SU-DHL-6 (cell line): ENCODE data around the gene TULP3.

ENCODE experiments used
- H2AFZ ChIP-seq: fragments of 200-600 bp; sonication (generic); 2 replicates; pipeline ENCODE4 v1.6.1; 2014; ENCODE audit warnings: low read depth, mild to moderate bottlenecking, moderate library complexity, mixed read lengths, antibody characterized with exemption, low read length; ENCODE audit not compliant: severe bottlenecking
- H3F3A ChIP-seq: fragments of 200-600 bp; shearing (Covaris generic); 2 replicates; pipeline ENCODE4 v1.6.0; 2016; ENCODE audit warnings: antibody characterized with exemption, mild to moderate bottlenecking; ENCODE audit not compliant: insufficient read depth
- H3K27ac ChIP-seq: fragments of 200-600 bp; sonication (generic); 2 replicates; pipeline ENCODE4 v1.5.1; 2016; ENCODE audit warnings: low read depth, mild to moderate bottlenecking, low read length, moderate library complexity, mixed read lengths
- H3K27me3 ChIP-seq: fragments of 200-600 bp; sonication (generic), shearing (Covaris generic); 2 replicates; pipeline ENCODE4 v1.6.0; 2014; ENCODE audit warnings: mild to moderate bottlenecking, low read length
- H3K36me3 ChIP-seq: fragments of 200-600 bp; sonication (generic); 2 replicates; pipeline ENCODE4 v1.6.1; 2014; ENCODE audit warnings: mild to moderate bottlenecking, low read length, mixed read lengths
- H3K4me2 ChIP-seq: fragments of 300-600, 200-600 bp; shearing (Covaris generic), sonication (generic); 2 replicates; pipeline ENCODE4 v1.6.0; 2014; ENCODE audit warnings: low read length, low read depth, mild to moderate bottlenecking; ENCODE audit not compliant: poor library complexity, severe bottlenecking
- H3K4me3 ChIP-seq: fragments of 200-600 bp; sonication (generic); 2 replicates; pipeline ENCODE4 v1.5.1; 2014; ENCODE audit warnings: antibody characterized with exemption, low read length, mild to moderate bottlenecking, mixed read lengths; ENCODE audit not compliant: insufficient read depth, poor library complexity, severe bottlenecking
- H3K79me2 ChIP-seq: fragments of 200-600 bp; sonication (generic); 2 replicates; pipeline ENCODE4 v1.6.1; 2014; ENCODE audit warnings: mild to moderate bottlenecking, low read length, moderate library complexity; ENCODE audit not compliant: insufficient read depth
- H3K9ac ChIP-seq: fragments of 200-600 bp; sonication (generic); 2 replicates; pipeline ENCODE4 v1.7.0; 2014; ENCODE audit warnings: mild to moderate bottlenecking, low read length
- H3K9me2 ChIP-seq: fragments of 200-600 bp; sonication (generic); replicated peaks from 2 replicates; pipeline ENCODE4 v1.6.1; 2014; ENCODE audit warnings: low read length; ENCODE audit not compliant: insufficient read depth
- H3K9me3 ChIP-seq: fragments of 200-600 bp; sonication (generic); 2 replicates; pipeline ENCODE4 v1.6.1; 2014; ENCODE audit warnings: low read length, mixed read lengths; ENCODE audit not compliant: insufficient read depth
- H4K20me1 ChIP-seq: fragments of 200-600 bp; sonication (generic); 2 replicates; pipeline ENCODE4 v1.6.1; 2014; ENCODE audit warnings: low read depth, mild to moderate bottlenecking, antibody characterized with exemption, low read length, moderate library complexity, mixed read lengths
- EZH2phosphoT487 ChIP-seq: fragments of 200-600 bp; sonication (generic), shearing (Covaris generic); conservative IDR thresholded peaks from 2 replicates; pipeline ENCODE4 v1.6.1; 2018; ENCODE audit warnings: mild to moderate bottlenecking, antibody characterized with exemption, low read length, moderate library complexity, mixed read lengths
- TF ChIP-seq, protein P1 (sequence below): fragments of 200-600 bp; sonication (generic); IDR thresholded peaks from one replicate; pipeline ENCODE4 v1.5.1; 2017; ENCODE audit warnings: antibody characterized with exemption, mild to moderate bottlenecking, low read length, moderate library complexity; ENCODE audit not compliant: insufficient read depth, poor library complexity, severe bottlenecking

The TULP3 gene

DNA sequence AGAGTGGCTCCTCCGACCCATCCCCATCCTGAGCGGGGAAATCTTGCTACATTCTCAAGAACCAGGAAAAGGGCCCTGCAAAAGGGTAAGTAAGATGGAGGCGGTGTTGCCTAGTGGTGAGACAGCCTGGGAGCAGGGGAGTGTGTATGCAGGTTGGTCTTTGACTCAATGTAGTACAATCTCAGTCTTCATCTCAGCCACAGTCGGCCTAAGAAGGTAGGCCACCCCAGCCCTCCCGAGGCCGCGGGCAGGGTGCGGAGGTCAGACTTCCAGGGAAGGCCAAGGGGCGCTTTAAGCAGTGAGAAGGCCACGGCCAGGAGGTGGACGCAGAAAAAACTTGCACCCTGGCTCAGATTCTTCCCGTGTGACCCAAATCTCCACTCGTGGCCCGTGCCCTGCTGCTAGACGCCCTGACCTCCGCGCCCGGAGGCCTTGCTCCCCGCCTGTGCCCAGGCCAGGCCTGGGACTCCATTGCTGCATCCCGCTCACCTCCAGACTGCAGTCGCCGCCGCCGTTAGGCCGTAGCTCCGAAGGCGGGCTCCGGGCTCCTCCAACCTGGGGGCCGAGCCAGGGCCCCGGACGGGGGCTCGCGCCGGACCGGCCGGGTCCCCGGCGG is 14.2 kb upstream of the TULP3 start:
- peak overlapping the region; percentile 74 for H3K4me3 ChIP-seq
- H3K4me2 ChIP-seq: peak overlapping the region; percentile 100
- H3K79me2 ChIP-seq: peaks cover 83% of the 10 kb centered on the region
- no peak for TF ChIP-seq EZH2phosphoT487
- TF ChIP-seq, protein P1, sequence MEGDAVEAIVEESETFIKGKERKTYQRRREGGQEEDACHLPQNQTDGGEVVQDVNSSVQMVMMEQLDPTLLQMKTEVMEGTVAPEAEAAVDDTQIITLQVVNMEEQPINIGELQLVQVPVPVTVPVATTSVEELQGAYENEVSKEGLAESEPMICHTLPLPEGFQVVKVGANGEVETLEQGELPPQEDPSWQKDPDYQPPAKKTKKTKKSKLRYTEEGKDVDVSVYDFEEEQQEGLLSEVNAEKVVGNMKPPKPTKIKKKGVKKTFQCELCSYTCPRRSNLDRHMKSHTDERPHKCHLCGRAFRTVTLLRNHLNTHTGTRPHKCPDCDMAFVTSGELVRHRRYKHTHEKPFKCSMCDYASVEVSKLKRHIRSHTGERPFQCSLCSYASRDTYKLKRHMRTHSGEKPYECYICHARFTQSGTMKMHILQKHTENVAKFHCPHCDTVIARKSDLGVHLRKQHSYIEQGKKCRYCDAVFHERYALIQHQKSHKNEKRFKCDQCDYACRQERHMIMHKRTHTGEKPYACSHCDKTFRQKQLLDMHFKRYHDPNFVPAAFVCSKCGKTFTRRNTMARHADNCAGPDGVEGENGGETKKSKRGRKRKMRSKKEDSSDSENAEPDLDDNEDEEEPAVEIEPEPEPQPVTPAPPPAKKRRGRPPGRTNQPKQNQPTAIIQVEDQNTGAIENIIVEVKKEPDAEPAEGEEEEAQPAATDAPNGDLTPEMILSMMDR: no peak
- no peaks in the 10 kb centered on the region for H3F3A ChIP-seq
- no peaks in the 10 kb centered on the region for H4K20me1 ChIP-seq
- H3K27me3 ChIP-seq: no peaks in the 10 kb centered on the region
- no peaks in the 10 kb centered on the region for H3K9me2 ChIP-seq
- H2AFZ ChIP-seq: peak overlapping the region; percentile 17
- peak overlapping the region; percentile 94 for H3K9ac ChIP-seq
- H3K9me3 ChIP-seq: no peaks in the 10 kb centered on the region
- H3K36me3 ChIP-seq: peaks cover 16% of the 10 kb centered on the region
- peak overlapping the region; percentile 74 for H3K27ac ChIP-seq

DNA sequence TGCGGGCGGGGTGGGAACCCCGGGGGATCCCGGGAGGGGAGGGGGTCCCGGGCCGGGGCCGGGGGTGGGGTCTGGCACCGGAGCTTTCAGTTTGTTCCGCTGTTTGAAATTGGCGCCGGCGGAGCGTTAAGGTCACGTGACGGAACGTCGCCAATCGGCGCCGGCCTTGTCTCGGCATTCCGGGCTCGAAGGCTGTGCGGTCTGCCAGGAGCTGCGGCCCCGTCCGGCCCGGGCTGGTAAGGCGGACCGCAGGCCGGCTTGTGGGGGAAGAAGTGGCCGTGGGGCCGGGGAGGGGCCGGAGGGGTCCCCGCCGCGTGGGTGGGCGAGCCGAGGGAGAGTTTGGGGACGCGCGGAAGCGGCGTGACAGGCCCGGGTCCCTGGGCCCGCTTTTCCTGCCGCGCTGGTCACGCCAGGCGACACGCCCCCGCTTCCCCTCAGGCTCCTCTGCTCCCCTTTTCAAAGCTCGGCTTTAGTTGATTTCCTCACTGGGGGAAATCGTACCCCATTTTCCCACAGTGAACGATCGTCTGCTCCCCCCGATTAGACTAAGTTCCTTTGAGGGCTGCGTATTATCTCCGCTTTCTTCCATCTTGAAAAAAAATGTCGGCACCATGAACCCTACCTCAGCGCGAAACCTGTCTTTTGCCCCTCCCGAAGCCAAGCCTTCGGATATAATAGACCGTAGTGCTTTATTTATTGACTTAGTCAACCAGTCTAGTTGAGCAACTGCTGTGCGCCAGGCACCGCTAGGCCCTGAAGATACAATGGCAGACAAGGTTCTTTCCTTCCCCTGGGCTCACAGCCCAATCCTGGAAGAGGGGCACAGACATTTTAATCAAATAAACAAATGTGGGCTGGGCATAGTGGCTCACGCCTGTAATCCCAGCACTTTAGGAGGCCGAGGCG is 13.4 kb upstream of the TULP3 start, which contains the start of the genes FOXM1 and RHNO1:
TSS of gene FOXM1 (minus strand) at position 128 of the 906 bp plus-strand sequence. CDS start 2,696 bp downstream, outside the sequence.
TSS of gene RHNO1 (plus strand) at position 177 of the 906 bp plus-strand sequence. CDS start 8,144 bp downstream, outside the sequence.
- TF ChIP-seq, protein P1: no peak
- no peak for TF ChIP-seq EZH2phosphoT487
- peak within 1 kb of the TSS; percentile 100 for H3K4me2 ChIP-seq
- H3K9ac ChIP-seq: peak within 1 kb of the TSS; percentile 94
- peak within 1 kb of the TSS; percentile 74 for H3K4me3 ChIP-seq
- no peaks in the 10 kb centered on the region for H3K9me2 ChIP-seq
- no peaks in the 10 kb centered on the region; the same call in 1 of the 2 replicates for H4K20me1 ChIP-seq
- peak within 1 kb of the TSS; percentile 74 for H3K27ac ChIP-seq
- H2AFZ ChIP-seq: peak within 1 kb of the TSS; percentile 17
- H3K27me3 ChIP-seq: no peaks in the 10 kb centered on the region
- H3F3A ChIP-seq: no peaks in the 10 kb centered on the region
- H3K79me2 ChIP-seq: peaks cover 88% of the 10 kb centered on the region
- peaks cover 16% of the 10 kb centered on the region; the same call in 1 of the 2 replicates for H3K36me3 ChIP-seq
- no peaks in the 10 kb centered on the region for H3K9me3 ChIP-seq

DNA sequence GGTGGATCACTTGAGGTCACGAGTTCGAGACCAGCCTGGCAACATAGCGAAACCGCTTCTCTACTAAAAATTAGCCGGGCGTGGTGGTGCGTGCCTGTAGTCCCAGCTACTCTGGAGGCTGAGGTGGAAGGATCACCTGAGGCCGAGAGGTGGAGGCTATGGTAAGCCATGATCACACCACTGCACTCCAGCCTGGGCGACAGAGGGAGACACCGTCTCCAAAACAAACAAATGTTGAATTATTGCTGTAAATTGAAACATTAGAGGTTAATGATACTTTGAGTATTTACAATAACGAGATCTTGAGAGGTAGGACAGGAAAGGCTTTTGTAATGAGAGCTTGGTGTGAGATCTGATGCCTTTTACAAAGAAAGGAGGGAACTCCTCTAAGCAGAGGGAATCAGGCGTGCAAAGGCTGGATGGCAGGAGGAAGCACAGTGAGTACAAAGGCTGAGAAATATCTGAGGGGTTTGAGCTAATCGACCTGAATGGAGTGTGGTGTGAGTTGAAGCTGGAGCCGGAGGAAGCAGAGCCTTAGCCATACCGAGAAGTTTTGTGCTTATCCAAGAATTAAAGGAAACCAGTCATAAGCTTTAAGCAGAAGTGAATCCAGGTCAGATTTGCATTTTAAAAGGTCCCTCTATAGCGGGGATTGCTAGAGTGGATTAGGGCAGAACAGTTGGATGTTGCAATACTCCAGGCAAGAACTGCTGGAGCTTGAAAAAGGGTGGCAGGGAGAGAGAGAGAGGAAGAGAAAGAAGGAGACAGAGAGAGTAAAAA is 12.5 kb upstream of the TULP3 start:
- no peaks in the 10 kb centered on the region for H3F3A ChIP-seq
- no peaks in the 10 kb centered on the region; the same call in 1 of the 2 replicates for H4K20me1 ChIP-seq
- H3K9me2 ChIP-seq: no peaks in the 10 kb centered on the region
- peak overlapping the region; percentile 74 for H3K4me3 ChIP-seq
- no peaks in the 10 kb centered on the region for H3K9me3 ChIP-seq
- peaks cover 89% of the 10 kb centered on the region for H3K79me2 ChIP-seq
- peaks cover 12% of the 10 kb centered on the region; the same call in 1 of the 2 replicates for H3K36me3 ChIP-seq
- H3K27ac ChIP-seq: peak overlapping the region; percentile 74
- no peaks in the 10 kb centered on the region for H3K27me3 ChIP-seq
- no peak overlapping the region for H2AFZ ChIP-seq
- peak overlapping the region; percentile 100 for H3K4me2 ChIP-seq
- TF ChIP-seq, protein P1: no peak
- peak overlapping the region; percentile 94 for H3K9ac ChIP-seq
